ENCODE results near the gene GDE1. TPM values are rescaled to one million over a fixed set of nuclear protein-coding genes. Genes with fewer than 3 reads are reported as not detected.

GDE1 gene, protein sequence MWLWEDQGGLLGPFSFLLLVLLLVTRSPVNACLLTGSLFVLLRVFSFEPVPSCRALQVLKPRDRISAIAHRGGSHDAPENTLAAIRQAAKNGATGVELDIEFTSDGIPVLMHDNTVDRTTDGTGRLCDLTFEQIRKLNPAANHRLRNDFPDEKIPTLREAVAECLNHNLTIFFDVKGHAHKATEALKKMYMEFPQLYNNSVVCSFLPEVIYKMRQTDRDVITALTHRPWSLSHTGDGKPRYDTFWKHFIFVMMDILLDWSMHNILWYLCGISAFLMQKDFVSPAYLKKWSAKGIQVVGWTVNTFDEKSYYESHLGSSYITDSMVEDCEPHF
- total RNA-seq (100 to 1,000 TPM in 1 of 2 donors, 10 to 100 TPM in 1; 84.6 to 111 TPM), polyA plus RNA-seq (ENCODE audit: insufficient read length in 6 of 6) (10 to 100 TPM; 63.9 to 89.9 (median 79.5) TPM)
- long read RNA-seq, donor 1, transcript GDE1-201 (6 exons, 2,958 nt): major isoform, 19 of 62 reads
- long read RNA-seq, donor 1, transcript GDE1-203 (6 exons, 2,238 nt): minor isoform, 10 of 62 reads
- long read RNA-seq, donor 1, partial matches to known transcripts: 29 of 62 reads
- long read RNA-seq, donor 1, other reads (novel, unspliced or antisense): 0 of 62 reads
- long read RNA-seq, donor 2, transcript GDE1-203 (6 exons, 2,238 nt): minor isoform, 5 of 59 reads
- long read RNA-seq, donor 2, transcript GDE1-201 (6 exons, 2,958 nt): major isoform, 22 of 59 reads
- long read RNA-seq, donor 2, partial matches to known transcripts: 31 of 59 reads
- long read RNA-seq, donor 2, other reads (novel, unspliced or antisense): 0 of 59 reads
- long read RNA-seq, donor 3, transcript GDE1-201 (6 exons, 2,958 nt): major isoform, 13 of 20 reads
- long read RNA-seq, donor 3, transcript GDE1-203 (6 exons, 2,238 nt): minor isoform, 7 of 20 reads
- long read RNA-seq, donor 3, partial matches to known transcripts: 0 of 20 reads
- long read RNA-seq, donor 3, other reads (novel, unspliced or antisense): 0 of 20 reads
- long read RNA-seq, donor 4, transcript GDE1-201 (6 exons, 2,958 nt): major isoform, 72 of 91 reads
- long read RNA-seq, donor 4, transcript GDE1-203 (6 exons, 2,238 nt): minor isoform, 6 of 91 reads
- long read RNA-seq, donor 4, partial matches to known transcripts: 7 of 91 reads
- long read RNA-seq, donor 4, other reads (novel, unspliced or antisense): 5 of 91 reads
- long read RNA-seq, donor 5, transcript GDE1-201 (6 exons, 2,958 nt): major isoform, 17 of 26 reads
- long read RNA-seq, donor 5, partial matches to known transcripts: 5 of 26 reads
- long read RNA-seq, donor 5, other reads (novel, unspliced or antisense): 0 of 26 reads
- long read RNA-seq, donor 6, transcript GDE1-201 (6 exons, 2,958 nt): major isoform, 25 of 30 reads
- long read RNA-seq, donor 6, partial matches to known transcripts: 0 of 30 reads
- long read RNA-seq, donor 6, other reads (novel, unspliced or antisense): 0 of 30 reads
- long read RNA-seq, donor 7, transcript GDE1-201 (6 exons, 2,958 nt): major isoform, 7 of 8 reads
- long read RNA-seq, donor 7, partial matches to known transcripts: 0 of 8 reads
- long read RNA-seq, donor 7, other reads (novel, unspliced or antisense): 0 of 8 reads
- long read RNA-seq, donor 8, transcript GDE1-202 (2 exons, 769 nt): minor isoform, 5 of 19 reads
- long read RNA-seq, donor 8, transcript GDE1-201 (6 exons, 2,958 nt): major isoform, 11 of 19 reads
- long read RNA-seq, donor 8, partial matches to known transcripts: 0 of 19 reads
- long read RNA-seq, donor 8, other reads (novel, unspliced or antisense): 0 of 19 reads
- long read RNA-seq, donor 9: 0 reads
- long read RNA-seq, donor 10, transcript GDE1-201 (6 exons, 2,958 nt): major isoform, 67 of 78 reads
- long read RNA-seq, donor 10, partial matches to known transcripts: 4 of 78 reads
- long read RNA-seq, donor 10, other reads (novel, unspliced or antisense): 2 of 78 reads
- long read RNA-seq, donor 11: 0 reads
- long read RNA-seq, donor 12, transcript GDE1-201 (6 exons, 2,958 nt): major isoform, 24 of 26 reads
- long read RNA-seq, donor 12, partial matches to known transcripts: 0 of 26 reads
- long read RNA-seq, donor 12, other reads (novel, unspliced or antisense): 0 of 26 reads

DNA sequence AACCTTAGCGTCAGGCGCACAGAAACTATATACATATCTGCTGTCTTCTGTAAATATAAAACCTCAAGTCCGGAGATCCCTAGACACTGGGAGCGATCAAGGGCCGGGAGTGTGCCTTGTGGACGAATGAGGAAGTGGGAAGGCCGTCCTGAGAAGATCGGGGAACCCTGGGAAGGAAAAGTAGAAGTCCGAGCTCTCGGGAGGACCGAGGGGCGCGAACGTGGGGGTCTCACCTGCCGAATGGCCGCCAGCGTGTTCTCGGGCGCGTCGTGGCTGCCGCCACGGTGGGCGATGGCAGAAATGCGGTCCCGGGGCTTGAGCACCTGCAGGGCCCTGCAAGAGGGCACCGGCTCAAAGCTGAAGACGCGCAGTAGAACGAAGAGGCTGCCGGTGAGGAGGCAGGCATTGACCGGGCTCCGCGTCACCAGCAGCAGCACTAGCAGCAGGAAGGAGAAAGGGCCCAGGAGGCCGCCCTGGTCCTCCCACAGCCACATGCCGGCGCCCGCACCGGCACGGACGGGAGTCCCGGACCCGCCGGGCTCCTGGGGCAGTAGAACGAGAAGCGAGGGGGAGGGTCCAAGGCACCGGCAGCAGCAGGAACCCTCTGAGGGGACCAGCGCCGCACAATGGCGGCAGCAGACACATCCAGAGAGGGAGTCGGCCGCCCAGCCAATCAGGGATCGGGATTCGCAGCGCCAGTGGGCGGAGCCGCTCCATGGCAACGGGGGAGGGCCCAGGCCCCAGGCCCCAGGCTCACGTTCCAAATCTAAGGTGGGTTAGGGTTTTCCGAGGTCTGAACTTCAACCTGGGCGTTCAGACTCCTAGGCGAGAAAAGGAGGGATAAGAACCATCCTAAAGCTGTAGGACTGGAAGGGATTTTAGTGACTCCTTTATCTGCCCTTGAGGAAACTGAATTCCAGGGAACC lies at the start of gene GDE1:
Gene GDE1 (minus strand): TSS at position 628 of the 926 bp plus-strand sequence. CDS start 134 bp downstream, at position 494.
- Histone ChIP-seq H3K36me3 (peaks cover 0 to under 1% of the 10 kb centered on the region in 2 donors), H3K9me3 (no peaks in the 10 kb centered on the region), H3K27me3 (no peaks in the 10 kb centered on the region), H3K4me3 (peak within 1 kb of the TSS; percentile 93 to 98), H3K4me1 (peaks cover 30 to 67% of the 10 kb centered on the region in 2 donors), H3K27ac (peak within 1 kb of the TSS; percentile 93 to 97)
- DNase-seq: peak; percentile 88 to 99 (median 96)
- intact Hi-C loops (cut with DNase I): no loop called here
- TF ChIP-seq, protein P1, sequence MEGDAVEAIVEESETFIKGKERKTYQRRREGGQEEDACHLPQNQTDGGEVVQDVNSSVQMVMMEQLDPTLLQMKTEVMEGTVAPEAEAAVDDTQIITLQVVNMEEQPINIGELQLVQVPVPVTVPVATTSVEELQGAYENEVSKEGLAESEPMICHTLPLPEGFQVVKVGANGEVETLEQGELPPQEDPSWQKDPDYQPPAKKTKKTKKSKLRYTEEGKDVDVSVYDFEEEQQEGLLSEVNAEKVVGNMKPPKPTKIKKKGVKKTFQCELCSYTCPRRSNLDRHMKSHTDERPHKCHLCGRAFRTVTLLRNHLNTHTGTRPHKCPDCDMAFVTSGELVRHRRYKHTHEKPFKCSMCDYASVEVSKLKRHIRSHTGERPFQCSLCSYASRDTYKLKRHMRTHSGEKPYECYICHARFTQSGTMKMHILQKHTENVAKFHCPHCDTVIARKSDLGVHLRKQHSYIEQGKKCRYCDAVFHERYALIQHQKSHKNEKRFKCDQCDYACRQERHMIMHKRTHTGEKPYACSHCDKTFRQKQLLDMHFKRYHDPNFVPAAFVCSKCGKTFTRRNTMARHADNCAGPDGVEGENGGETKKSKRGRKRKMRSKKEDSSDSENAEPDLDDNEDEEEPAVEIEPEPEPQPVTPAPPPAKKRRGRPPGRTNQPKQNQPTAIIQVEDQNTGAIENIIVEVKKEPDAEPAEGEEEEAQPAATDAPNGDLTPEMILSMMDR (IDR thresholded peaks at IDR 0.05): peak in 1 of 2 donors; percentile 6
- peak; percentile 84 for ATAC-seq

DNA sequence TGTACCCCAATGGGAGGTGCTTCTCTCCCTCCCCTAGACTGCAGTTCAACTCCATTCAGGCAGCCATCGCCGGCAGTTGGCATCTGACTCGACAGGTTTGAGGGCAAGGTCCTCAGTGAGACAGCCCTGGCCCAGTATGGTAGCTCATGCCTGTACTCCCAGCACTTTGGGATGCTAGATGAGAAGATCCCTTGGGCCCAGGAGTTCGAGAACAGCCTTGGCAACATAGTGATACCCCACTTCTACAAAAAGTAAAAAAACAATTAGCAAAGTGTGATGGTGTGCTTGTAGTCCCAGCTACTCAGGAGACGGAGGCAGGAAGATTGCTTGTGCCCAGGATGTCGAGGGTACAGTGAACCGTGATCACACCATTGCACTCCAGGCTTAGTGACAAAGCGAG lies 45.7 kb upstream of the GDE1 start:
- peaks cover 0 to 3% of the 10 kb centered on the region in 2 donors for H3K9me3 ChIP-seq
- TF ChIP-seq, protein P1 (IDR thresholded peaks at IDR 0.05): no peak
- intact Hi-C loops (cut with DNase I): loop anchor here in 1 of 2 donors (10.0 kb wide), 1 partner anchor 317 kb away; the partner anchor contains the start of gene GPRC5B
- DNase-seq (no peak), ATAC-seq (no peak)
- H3K27me3 ChIP-seq: no peaks in the 10 kb centered on the region
- H3K4me1 ChIP-seq: no peaks in the 10 kb centered on the region
- H3K4me3 ChIP-seq: no peak overlapping the region
- H3K27ac ChIP-seq: no peak overlapping the region
- H3K36me3 ChIP-seq: peaks cover 0 to 82% of the 10 kb centered on the region in 2 donors

DNA sequence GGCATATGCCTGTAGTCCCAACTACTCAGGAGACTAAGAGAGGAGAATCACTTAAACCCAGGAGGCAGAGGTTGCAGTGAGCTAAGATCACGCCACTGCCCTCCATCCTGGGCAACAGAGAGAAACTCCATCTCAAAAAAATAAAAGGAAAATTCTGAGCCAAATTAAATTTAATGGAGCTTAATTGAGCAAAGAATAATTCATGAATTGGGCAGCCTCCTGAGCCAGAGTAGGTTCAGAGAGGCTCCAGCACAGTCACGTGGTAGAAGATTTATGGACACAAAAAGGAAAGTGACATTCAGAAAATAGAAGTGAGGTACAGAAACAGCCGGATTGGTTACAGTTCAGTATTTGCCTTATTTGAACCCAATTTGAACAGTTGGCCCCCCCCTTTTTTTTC lies 44.5 kb upstream of the GDE1 start:
- no peaks in the 10 kb centered on the region for H3K4me1 ChIP-seq
- H3K9me3 ChIP-seq: peaks cover 0 to 3% of the 10 kb centered on the region in 2 donors
- no peak for DNase-seq
- TF ChIP-seq, protein P1 (IDR thresholded peaks at IDR 0.05): no peak
- H3K27ac ChIP-seq: no peak overlapping the region
- intact Hi-C loops (cut with DNase I): loop anchor here in 1 of 2 donors (10.0 kb wide), 1 partner anchor 318 kb away; the partner anchor contains the start of gene GPRC5B
- ATAC-seq: no peak
- peaks cover 0 to 70% of the 10 kb centered on the region in 2 donors for H3K36me3 ChIP-seq
- no peaks in the 10 kb centered on the region for H3K27me3 ChIP-seq
- no peak overlapping the region for H3K4me3 ChIP-seq

All from left lung (tissue), 14 donors.